NCI-H446 treated with DMSO at 0.1 percent for 48 hours (cell line): Measurements from ENCODE around the gene INSR.
"Not testable (repeated sequence)": the region's sequence is repeated elsewhere in the genome, so short reads cannot be mapped to it uniquely, and the experiment has no call there.

ENCODE experiments used
- DNase-seq: peaks from one replicate; lab custom pipeline; 2025; lab: John Stamatoyannopoulos, UW

The INSR gene

DNA sequence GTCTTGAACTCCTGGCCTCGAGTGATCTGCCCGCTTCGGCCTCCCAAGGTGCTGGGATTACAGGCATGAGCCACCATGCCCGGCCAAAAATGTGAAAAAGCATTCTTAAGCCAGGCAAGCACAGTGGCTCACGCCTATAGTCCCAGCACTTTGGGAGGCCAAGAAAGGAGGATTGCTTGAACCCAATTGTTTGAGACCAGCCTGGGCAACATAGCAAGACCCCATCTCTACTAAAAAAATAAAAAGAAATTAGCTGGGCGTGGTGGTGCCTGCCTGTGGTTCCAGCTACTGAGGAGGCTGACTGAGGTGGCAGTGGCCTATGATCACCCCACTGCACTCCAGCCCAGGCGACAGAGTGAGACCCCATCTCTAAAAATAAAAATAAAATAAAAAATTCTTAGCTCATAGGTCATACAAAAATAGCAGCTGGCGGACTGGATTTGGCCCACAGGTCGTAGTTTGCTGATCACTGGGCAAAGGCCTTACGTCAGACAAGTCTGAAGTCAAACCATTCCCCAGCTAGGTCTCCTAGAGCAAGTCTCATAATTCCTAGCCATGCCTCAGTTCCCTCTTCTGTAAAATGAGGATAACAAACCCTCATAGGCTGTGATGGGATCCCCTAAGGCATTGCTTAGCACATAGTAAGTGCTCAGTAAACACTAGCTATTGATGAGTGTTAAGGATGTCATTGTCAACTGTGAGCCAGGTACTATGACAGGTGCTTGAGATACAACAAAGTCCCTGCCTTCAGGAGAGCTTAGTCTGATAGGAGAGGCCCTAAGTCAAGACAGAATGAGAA, 36.0 kb downstream of the INSR start:
- DNase-seq = no peak

DNA sequence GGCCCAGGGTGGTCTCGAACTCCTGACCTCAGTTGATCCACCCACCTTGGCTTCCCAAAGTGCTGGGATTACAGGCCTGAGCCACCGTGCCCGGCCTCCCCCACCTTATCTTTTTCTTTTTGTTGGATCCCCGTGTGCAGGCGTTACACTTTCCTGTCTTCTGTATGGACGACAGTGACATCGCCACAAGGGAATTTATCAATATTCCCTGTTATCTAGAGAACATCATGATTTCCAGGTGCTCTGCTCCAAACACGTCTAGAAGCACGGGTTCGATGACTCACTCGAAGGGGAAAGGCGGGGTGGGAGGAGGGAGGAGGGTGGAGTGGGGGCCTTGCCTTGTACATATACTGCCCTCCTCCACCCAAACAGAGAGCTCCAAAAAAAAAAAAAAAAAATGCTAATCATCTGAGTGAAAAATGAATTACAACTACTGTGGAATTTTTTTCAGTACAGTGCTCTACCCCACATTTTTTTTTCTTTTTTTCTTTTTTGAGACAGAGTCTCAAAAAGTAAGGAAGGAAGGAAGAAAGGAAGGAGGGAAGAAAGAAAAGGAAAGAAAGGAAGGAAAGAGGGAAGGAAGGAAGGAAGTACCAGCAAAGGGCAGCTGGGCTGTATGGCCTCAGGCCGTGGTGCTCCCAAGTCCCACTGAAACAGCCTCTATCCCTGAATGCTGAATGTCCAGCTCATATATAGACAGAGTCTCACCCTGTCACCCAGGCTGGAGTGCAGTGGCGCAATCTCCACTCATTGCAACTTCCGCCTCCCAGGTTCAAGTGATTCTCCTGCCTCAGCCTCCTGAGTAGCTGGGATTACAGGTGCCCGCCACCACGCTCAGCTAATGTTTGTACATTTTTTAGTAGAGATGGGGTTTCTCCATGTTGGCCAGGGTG, 36.8 kb downstream of the INSR start:
- DNase-seq = no peak

DNA sequence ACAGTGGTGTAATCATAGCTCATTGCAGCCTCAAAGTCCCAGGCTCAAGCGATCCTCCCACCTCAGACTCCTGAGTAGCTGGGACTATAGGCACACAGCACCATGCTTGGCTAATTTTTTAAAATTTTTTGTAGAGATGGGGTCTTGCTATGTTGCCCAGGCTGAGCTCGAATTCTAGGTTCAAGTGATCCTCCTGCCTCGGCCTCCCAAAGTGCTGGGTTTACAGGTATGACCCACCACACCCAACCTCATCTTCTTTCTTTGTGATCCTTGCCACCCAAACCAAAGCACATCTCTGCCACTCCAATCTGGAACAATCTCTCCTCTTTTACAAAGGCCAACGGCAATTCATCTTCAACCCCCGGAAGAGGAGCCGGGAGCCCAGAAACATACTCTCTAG, 38.6 kb downstream of the INSR start:
- DNase-seq = no peak

DNA sequence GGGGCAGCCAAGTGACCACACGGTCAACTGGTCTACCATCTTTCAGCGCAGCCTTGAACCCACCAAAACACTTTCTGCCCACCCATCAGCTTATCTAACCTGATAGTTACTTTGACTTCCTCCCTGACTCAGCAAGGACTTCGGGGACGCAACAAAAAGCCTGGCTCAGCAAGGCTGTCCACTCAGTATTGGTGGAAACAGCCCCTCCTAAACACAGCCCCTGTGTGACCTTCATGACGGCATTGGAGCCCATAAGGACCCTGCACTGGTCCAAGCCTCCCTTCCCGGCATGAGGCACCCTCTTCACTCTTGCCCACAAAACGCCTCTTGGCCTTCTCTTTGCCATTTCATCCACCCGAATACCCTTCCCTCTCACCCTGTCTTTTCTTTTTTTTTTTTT, 39.1 kb downstream of the INSR start:
- no peak for DNase-seq

DNA sequence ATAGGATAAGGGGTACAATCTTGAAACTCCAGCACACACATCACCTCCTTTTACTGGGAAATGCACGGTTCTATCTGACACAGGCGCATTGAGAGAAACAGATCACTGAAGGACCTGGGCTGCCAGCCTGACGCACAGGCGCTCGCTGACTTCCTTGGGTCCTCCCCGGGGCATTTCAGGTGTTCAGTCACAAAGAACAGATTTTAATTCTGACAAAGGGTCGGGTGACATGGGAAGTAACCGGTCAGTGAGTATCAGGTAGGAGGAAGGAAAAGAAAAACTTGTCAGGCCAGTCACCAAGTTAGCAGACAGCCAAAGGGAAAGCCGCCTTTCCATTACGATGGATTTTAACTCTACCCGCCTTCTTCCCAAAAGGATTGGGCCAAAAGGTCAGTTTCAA, 39.6 kb downstream of the INSR start:
- DNase-seq = no peak

DNA sequence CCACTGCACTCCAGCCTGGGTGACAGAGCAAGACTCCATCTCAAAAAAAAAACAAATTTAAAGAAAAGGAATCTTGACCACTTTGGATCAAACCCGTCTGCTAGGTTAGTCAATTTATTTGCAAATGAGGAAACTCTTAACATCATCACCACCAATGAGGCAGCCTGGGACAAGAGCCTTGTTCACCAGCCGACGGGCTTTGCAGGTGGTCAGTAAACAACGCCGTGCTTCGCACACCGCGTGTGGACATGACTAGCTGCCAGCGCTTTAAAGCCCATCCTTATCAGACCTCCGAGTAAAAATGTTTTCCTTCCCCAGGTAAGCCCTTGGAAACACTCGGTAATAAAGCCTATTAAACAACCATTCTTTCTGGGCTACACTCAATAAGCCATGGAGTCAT, 41.9 kb downstream of the INSR start:
- no peak for DNase-seq

DNA sequence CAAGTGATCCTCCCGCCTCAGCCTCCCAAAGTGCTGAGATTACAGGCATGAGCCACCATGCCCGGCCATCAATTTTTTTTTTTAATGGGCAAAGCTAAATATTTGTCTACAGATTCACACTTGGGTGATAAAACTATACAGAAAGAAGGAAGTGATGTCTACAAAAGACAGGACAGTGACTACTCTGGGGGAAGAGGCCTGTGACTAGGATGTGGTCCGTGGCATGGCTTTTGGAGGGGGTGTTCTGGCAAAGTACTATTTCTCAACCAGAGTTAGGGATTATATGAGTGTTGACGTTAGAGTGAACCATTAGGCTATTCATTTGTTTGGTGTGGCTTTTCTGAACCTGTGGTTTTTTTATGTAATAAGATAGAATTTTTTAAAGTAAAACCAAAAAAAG, 42.7 kb downstream of the INSR start:
- DNase-seq = no peak

DNA sequence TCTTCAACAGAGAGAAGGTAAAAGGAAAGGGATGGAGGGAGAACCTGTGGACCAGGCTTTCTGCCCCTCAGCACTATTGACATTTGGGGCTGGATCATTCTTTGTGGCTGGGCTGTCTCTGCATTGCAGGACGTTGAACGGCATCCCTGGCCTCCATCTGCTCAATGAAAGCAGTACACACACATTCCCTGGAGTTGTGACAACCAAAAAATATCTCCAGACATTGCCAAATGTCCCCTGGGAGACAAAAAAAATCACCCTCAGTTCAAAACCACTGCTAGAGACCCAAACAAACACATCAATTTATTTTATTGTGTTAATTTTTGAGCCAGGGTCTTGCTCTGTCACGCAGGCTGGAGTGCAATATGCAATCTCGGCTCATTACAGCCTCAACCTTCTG, 43.3 kb downstream of the INSR start:
- DNase-seq = no peak

DNA sequence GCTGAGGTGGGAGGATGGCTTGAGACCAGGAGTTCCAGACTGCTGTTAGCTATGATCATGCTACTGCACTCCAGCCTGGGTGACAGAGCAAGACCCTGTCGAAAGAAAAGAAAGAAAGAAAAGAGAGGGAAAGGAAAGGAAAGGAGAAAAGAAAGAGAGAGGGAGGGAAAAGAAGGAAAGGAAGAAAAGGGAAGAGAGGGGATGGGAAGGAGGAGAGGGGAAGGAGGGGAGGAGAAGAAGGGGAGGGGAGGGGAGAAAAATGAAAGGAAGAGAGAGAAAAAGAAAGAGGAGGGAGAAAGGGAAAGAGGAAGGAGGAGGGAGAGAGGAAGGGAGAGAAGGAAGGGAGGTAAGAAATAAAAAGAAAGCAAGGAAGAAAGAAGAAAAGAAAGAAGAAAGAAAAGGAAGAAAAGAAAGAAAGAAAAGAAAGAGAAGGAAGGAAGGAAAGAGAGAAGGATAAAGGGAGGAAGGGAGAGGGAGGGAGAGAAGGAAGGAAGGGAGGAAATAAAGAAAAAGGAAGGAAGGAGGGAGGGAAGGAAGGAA, 44.1 kb downstream of the INSR start:
- no peak for DNase-seq

DNA sequence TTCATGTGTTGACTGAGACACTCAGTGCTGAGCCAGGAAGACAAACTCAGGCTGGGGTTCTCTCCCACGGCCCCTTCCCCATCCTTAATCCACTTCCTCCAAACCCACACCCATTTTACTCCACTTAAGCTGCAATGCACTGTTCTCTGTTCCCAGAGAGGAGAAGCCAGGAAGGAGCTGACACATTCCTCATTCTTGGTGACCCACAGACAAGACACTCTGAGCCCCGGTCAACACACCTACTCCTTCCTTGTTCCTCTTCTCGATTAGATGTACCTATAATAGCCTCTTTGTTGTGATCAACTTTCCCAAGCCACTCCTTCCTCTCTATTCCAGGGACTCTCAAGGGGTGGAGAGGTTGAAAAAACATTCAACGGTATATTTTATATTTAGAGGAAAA, 47.1 kb downstream of the INSR start:
- no peak for DNase-seq

DNA sequence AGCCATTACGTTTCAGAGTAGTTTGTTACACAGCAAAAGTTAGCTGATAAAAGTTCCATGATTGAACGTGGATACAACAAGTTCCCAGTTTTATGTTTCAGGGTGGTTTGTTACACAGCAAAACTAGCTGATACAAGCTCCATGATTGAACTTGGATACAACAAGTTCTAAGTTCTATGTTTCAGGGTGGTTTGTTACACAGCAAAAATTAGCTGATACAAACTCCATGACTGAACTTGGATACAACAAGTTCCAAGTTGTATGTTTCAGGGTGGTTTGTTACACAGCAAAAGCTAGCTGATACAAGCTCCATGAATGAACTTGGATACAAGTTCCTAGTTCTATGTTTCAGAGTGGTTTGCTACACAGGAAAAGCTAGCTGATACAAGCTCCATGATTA, 47.6 kb downstream of the INSR start:
- DNase-seq = no peak

DNA sequence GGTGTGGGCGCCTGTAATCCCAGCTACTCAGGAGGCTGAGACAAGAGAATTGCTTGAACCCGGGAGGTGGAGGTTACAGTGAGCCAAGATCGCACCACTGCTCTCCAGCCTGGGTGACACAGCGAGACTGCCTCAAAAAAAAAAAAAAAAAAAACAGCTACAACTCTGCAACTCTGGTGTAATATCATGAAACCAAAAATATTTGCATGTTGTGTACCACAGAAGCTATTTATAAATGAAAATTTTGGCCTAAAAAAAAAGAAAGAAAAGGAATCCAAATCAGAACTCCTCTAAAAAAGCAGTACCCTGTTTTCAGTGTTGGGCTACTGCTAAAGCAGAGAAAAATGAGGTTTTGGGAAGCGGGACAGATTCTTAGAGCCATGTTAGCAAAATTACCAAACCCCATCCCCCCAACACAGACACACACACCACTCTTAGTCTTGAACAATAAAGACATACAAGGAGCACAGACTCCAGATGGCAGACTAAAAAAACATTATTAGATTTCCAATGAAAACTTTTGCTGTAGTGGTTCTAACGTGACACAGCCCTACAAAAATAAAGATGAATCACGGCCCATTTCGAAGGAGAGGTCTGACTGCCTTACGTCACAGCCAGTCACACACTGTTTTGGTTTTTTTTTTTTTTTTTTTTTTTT, 51.5 kb downstream of the INSR start:
- peak; percentile 3 for DNase-seq

DNA sequence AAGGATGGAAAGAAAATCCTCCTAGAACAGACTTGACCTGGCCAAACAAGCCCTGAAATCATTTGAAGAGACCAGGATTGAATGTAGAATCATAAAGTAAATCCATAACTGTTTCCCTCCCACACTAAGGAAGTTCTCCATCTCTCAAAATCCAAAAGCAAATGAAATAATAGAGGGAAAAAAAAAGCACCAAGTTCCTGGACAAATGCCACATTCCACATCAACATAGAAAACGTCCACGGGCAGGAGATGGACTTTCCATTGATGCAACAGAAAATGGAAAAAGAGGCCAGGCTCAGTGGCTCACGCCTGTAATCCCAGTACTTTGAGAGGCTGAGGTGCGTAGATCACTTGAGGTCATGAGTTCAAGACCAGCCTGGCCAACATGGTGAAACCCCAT, 56.2 kb downstream of the INSR start:
- DNase-seq = no peak

DNA sequence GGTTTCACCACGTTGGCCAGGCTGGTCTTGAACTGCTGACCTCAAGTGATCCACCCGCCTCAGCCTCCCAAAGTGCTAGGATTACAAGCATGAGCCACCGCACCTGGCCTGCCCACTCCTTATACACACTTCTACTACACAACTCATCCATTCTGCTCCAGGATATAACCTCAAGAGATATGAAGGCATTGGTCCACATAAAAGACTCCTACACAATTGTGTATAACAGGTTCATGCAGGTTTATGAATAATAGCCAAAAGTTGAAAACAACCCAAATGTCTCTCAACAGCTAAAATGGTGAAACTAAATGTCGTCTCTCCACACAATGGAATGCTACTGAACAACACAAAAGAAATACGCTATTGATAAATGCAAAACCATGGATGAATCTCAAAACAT, 58.1 kb downstream of the INSR start:
- no peak for DNase-seq

DNA sequence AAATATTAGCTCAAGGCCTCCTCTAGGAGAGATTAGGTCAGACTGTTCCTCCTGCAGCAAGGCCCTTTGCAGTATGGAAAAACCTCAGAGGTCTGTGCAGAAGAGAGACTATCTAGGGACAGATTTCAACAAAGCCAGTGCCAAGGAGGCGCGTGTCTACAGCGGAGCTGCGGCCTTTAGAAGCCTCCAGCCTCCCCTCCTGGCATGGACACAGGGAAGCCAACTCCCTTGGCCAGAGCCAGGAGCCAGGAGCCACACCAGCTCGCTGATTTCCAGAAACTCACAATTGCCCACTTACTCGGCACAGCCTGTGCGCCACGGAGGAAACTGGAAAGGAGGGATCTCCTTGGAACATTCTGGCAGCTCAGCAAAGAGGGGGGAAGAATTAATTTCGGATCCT, 63.4 kb downstream of the INSR start:
- no peak for DNase-seq

DNA sequence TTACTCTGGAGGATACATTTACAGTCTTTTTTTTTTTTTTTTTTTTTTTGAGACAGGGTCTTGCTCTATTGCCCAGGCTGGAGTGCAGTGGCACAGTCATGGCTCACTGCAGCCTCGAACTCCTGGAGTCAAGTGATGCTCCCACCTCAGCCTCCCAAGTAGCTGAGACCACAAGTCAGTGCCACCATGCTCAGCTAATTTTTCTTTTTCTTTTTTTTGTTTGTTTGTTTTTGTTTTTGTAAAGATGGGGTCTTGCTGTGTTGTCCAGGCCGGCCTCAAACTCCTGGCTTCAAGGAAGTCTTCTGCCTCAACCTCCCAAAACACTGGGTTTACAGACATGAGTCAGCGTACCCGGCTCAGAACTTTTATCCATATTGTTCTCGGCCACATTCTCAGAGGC, 64.5 kb downstream of the INSR start:
- no peak for DNase-seq

DNA sequence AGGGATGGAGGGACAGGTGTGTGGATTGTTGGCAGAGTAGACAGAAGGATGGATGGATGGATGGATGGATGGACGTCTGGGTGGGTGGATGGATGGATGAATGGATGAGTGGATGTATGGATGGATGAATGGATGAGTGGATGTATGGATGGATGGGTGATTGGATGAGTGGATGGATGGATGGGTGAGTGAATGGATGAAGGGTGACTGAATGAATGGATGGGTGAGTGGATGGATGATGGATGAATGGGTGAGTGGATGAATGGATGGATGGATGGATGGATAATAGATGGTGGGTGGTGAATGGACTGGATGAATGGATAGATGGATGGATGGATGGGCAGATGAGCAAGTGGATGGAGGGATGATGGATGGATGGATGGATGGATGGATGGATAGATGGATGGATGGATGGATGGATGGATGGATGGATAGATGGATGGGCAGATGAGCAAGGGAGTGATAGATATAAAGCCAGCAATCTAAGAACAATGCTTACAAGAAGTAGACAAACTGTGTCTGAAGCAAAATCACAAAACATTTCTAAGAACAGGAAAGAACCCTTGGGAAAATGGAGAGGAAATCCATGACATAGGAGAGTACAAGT, 65.2 kb downstream of the INSR start:
- DNase-seq = no peak

DNA sequence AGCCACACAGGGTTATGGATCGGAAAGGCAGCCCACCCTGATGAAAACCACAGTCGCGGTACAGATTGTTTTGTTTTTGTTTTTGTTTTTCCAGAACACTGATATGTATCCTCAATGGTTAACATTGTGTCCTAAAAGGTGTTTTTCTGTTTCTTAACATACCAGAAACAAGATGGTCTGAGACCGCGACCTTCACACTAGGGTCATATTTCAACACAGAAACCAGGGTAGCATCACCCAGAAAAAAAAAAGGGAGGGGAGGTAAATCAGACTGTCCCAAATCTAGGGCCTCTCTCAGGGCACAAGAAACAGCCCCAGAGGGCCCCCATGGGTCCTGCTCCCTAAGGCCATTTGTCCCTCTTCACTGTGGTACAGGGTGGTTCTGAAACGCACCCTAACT, 66.5 kb downstream of the INSR start:
- DNase-seq = no peak

DNA sequence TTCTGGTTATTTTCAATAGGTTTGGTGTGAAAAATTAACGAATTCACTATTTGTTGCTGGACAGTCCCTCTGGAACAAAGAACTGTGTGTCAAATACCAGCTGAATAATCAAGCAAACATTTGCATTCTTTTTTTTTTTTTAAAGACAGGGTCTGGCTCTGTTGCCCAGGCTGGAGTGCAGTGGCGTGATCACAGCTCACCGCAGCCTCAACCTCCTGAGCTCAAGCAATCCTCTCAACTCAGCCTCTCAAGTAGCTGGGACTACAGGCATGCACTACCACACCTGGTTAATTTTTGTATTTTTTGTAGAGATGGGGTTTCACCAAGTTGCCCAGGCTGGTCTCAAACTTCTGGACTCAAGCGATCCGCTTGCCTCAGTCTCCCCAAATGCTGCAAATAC, 67.1 kb downstream of the INSR start:
- not testable (repeated sequence) for DNase-seq

DNA sequence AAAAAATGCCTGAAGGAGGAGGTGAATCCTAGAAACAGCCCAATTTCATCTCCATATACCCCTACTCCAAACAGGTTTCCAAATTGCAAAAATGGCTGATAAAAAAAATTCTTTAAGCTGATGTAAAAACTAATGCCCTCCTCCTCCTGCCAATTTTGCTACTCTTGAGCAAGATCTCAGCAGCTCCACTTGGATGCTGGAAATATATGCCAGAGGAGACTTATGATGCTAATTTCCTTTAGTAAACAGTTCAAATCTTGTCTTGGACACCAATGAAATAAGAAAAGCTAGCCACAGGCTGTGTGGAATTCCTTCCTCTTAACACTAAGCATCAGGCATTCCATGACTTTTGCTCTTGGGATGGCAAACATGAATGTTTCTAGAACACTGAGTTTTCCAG, 67.5 kb downstream of the INSR start:
- no peak for DNase-seq

DNA sequence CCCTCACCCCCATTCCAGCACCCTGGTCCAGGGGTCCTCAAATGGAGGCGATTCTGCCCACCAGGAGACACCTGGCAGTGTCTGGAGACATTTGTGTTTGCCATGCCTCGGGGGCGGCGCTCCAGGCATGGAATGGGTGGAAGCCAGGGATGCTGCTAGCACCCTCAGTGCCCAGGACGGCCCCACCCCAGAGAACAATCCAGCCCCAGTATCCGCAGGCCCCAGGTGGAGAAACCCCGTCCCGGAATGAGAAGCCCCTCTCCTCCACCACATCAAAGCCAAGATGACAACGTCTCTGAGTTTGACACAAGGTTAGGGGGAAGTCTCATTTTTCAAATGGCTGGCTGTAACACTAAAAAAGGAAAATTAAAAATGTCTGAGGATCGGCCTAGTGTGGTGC, 68.5 kb downstream of the INSR start:
- DNase-seq = no peak

DNA sequence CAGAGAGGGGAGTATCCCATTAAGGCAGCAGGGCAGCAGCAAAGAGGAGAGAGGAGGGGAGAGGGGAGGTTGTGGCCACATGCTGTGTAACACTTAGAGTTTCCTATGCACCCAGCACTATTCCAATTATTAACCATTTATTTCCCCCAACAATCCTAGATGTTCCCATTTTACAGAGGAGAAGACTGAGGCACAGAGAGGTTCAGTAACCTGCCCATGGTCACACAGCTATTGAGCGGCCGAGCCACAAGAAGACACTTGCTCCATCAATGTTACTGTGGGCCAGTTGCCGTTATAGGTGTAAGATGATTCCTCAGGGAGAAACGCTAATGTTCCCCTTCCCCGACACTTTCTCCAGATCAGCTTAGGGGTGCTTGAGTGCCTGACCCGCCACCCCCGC, 69.2 kb downstream of the INSR start:
- DNase-seq = no peak
